ENCODE measurements around the gene EGR4. TPM values are rescaled to one million over a fixed set of nuclear protein-coding genes. Genes with fewer than 3 reads are reported as not detected.

EGR4 gene
- total and polyA plus RNA-seq, 8 donors: 0.09 to 0.94 (median 0.18) TPM; not detected in 3

GRCh38 chr2:73253400-73253799 is 39.9 kb downstream of the EGR4 start:
- no peaks in the 10 kb centered on the region for H3K27me3 ChIP-seq
- intact Hi-C loops (cut with DNase I): no loop called here
- H3K27ac ChIP-seq: no peak overlapping the region
- H3K4me1 ChIP-seq: peaks cover 0 to 5% (median 0%) of the 10 kb centered on the region in 3 donors
- no peak for ATAC-seq
- H3K4me3 ChIP-seq: no peak overlapping the region
- DNase-seq: no peak
- H3K36me3 ChIP-seq: peaks cover 7 to 39% (median 15%) of the 10 kb centered on the region in 3 donors
- 59 to 79% methylated on average over 2 of the region's 2 CpGs for WGBS, 2 donors
- FAIRE-seq: no peak
- TF ChIP-seq CTCF (IDR thresholded peaks at IDR 0.05): no peak
- no peaks in the 10 kb centered on the region for H3K9me3 ChIP-seq

GRCh38 chr2:73252238-73253027 is 40.9 kb downstream of the EGR4 start:
- 89 to 95% methylated on average over 17 of the region's 17 CpGs for WGBS, 2 donors
- H3K36me3 ChIP-seq: peaks cover 8 to 47% (median 19%) of the 10 kb centered on the region in 3 donors

GRCh38 chr2:73250872-73251846 is 42.2 kb downstream of the EGR4 start:
- peaks cover 10 to 59% (median 27%) of the 10 kb centered on the region in 3 donors for H3K36me3 ChIP-seq
- no peaks in the 10 kb centered on the region for H3K27me3 ChIP-seq
- FAIRE-seq: no peak
- intact Hi-C loops (cut with DNase I): no loop called here
- no peak overlapping the region for H3K4me3 ChIP-seq
- 52 to 57% methylated on average over 17 of the region's 17 CpGs for WGBS, 2 donors
- TF ChIP-seq CTCF (IDR thresholded peaks at IDR 0.05): no peak
- DNase-seq: peak in 5 of 6 donors; percentile 27 to 77 (median 57)
- ATAC-seq: peak; percentile 69 to 82 (median 73)
- peaks cover 0 to 5% (median 0%) of the 10 kb centered on the region in 3 donors for H3K4me1 ChIP-seq
- peak overlapping the region in 1 of 4 donors; percentile 22 for H3K27ac ChIP-seq
- no peaks in the 10 kb centered on the region for H3K9me3 ChIP-seq

More at GRCh38 chr2:73252238-73253027, 40.9 kb downstream of the EGR4 start:
- no peaks in the 10 kb centered on the region for H3K27me3 ChIP-seq
- intact Hi-C loops (cut with DNase I): no loop called here
- peaks cover 0 to 5% (median 0%) of the 10 kb centered on the region in 3 donors for H3K4me1 ChIP-seq
- no peak for FAIRE-seq
- no peak overlapping the region for H3K27ac ChIP-seq
- TF ChIP-seq CTCF (IDR thresholded peaks at IDR 0.05): no peak
- H3K9me3 ChIP-seq: no peaks in the 10 kb centered on the region
- no peak for ATAC-seq
- peak in 1 of 6 donors; percentile 45 for DNase-seq
- H3K4me3 ChIP-seq: no peak overlapping the region

GRCh38 chr2:73249636-73250035 is 43.7 kb downstream of the EGR4 start:
- no peaks in the 10 kb centered on the region for H3K27me3 ChIP-seq
- H3K9me3 ChIP-seq: no peaks in the 10 kb centered on the region
- no peak for ATAC-seq
- 77 to 79% methylated on average over 9 of the region's 9 CpGs for WGBS, 2 donors
- no peak for FAIRE-seq
- H3K27ac ChIP-seq: no peak overlapping the region
- TF ChIP-seq CTCF (IDR thresholded peaks at IDR 0.05): no peak
- H3K36me3 ChIP-seq: peaks cover 10 to 73% (median 38%) of the 10 kb centered on the region in 3 donors
- H3K4me3 ChIP-seq: no peak overlapping the region
- peak in 1 of 6 donors; percentile 47 for DNase-seq
- intact Hi-C loops (cut with DNase I): no loop called here
- H3K4me1 ChIP-seq: peaks cover 0 to 5% (median 0%) of the 10 kb centered on the region in 3 donors

Data from pancreas (tissue), 10 donors.